Left hindlimb (tissue), 1 donor: ENCODE measurements around the gene C8A.

ENCODE experiments used
- DNase-seq: peaks from one replicate; pipeline ENCODE4 v3.0.0-alpha.2; 2018

The C8A gene

DNA sequence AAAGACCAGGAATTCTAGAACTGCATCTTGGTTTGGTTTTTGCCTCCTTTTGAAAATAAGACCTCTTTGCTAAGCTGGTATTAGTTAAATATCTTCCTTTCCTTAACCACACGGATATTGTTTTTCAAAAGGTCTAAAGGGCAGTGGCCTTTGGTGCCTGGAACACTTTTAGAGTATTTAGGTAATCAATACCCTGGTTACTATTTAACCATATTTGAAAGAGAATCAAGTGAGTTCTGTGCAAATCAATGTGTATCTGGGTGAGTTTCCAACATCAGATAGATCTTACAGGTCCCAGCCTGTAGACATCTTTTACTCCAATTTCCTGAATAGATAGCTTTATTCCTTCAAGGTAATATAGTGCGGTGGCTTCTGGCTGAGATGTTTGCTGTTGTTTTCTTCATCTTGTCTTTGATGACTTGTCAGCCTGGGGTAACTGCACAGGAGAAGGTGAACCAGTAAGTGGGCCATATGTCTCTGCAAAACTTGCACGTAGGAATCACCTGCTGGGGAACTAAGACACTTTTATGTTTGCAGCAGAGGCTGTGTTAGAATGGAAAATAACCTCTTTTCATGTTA is at the start of gene C8A:
C8A (plus strand) TSS at position 277 of the 579 bp plus-strand sequence; CDS start at position 382, 105 bp downstream.
- no peak for DNase-seq

DNA sequence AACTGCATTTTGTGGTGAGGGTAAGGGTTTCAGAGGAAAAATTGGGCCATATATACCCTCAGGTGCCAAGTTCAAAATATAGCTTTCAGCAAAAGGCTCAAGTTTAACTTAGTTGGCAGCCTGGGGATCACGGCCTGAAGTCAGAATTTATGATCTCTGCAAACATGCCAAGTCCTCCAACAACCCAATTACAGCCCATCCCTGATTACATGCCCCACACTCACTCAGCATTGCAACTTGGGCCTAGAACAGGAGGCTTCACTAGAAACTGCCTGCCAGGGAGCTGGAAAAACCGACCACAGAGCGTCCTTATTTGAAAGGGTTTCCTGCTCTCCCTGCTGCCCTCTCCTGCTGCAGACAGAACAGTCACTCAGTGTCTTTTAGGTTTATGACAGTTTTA is 47.8 kb upstream of the C8A start:
- DNase-seq = peak; percentile 70

DNA sequence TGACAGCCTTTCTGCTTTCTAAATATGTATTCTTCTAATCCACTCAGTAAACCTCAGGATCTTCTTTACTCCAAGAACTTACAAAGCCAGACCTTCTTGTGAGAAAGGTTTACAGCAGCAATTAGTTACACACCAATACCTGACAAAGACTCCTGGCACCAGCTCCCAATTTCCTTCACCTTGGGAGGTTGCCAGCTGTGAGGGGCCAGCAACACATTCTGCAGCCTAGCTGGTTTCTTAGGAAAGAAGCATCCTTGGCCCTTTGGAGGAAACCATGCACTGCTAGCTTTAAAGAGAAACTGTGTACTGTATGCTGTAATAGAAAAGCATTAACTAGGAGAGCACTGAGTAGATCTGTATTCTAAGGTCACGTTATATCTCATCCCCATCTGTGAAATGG is 46.2 kb upstream of the C8A start:
- no peak for DNase-seq

GRCh38 chr1:56811331-56811730 is 43.3 kb upstream of the C8A start:
- DNase-seq = no peak

DNA sequence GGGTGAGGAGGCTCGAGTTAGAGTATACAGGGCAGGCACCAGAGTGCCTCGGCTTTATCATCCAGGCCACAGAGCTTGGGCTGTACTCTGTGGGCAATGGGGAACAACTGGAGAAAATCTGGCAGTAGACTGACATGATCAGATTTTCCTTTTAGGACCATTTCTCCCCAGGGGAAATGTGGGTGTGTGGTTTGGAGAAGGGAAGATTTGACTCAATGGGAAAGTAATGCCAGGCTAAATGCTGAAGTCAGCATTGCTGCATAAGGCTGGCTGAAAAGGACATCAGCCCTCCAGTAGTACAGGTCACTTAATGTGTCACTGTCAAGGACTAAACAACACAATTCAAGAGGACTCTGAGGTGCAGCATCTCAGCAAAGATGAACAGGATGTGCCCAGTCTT is 40.4 kb upstream of the C8A start:
- no peak for DNase-seq

DNA sequence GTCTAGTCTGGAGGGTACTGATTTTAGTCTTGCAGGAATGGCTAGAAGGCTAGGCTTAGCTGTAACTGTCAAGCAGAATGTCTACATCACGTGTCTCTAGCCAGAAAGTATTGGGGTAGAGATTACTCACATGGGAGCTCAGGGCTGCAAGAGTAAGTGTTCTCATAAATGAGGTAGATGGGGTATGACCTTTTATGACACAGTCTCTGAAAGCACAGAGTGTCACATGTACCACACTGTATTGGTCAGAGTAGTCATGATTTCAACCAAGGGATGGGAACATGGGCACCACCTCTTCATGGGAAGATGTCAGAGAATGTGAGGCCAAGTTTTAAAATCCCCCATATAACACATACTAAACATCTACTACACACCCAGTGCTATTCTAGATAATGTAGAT is 38.3 kb upstream of the C8A start:
- DNase-seq = no peak

DNA sequence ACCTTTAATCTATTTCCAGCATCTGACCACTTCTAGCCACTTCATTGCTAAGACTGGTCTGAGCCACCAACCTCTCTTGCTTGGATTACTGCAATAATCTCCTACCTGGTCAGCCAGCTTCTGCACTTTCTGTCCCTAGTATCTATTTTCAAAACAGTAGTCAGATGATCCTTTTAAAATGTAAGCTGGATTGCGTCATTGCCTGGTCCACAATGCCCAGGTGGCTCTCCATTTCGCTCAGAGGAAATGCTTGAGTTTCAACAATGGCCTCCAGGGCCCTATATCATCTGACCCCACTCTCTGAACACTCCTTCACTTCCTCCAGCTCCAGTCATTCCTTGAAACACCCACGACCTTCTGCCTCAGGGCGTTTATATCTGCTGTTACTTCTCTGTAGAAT is 37.7 kb upstream of the C8A start:
- no peak for DNase-seq

- DNase-seq = no peak
Observed at GRCh38 chr1:56817716-56818463, 36.7 kb upstream of the C8A start.

DNA sequence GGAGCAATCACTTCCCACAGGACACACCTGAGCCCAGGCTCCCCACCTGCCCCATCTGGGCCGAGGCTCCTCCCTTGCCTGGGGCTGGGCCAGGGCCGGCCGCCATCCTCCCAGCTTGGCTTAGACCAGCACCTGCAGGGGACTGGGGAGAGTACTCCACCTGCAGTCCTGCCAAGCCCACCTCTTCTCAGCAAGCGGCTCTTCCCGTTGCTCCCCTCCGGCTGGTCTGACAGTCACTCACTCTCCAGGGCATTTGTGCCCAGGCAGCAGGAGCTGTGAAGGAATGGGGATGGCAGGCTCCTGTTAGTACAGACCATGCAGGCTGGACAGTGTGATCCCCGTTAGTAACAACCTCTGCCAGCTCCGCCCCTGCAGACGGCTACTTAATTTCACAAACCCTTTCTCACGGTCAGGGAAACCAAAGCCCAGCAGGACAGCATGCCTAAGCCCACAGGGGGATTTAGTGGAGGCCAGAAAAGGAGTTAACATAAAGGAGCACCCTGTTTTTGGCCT is 35.2 kb upstream of the C8A start, which contains the start of gene FYB2:
FYB2 (minus strand) TSS at position 18 of the 513 bp plus-strand sequence. CDS start 114 bp downstream, outside the sequence.
- no peak for DNase-seq

DNA sequence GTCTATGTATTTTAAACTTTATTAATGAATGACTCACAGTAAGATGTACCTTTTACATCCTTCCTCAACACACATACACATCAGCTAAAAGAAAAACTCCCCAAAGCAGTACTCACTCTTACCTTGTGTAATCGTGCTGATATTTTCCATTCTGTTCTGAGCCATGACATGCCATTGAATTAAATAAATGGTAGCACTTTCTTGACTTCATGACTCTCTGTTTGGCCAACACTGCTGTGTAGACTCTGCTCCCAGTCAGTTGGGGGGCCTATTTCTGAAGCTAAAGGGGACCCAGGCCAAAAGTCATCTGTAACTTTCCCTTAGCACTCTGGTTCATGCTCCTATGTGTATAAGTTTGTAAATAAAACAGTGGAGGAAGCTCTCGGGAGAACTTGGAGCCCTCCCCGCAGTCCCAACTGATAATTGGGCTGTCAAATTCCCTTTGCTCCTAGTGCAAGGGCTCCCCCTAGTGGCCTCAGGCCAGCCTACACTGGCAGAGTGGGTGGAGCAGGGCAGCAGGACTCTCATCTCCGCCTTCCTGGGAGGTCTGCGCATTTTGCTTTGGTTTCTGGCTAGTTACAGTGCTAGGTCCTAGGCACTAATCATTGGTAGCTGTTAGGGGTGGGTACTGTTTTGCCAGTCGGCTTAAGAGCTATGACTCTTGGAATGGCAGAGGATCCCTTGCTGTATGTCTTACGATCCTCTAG is 33.7 kb upstream of the C8A start:
- peak; percentile 68 for DNase-seq

- DNase-seq = no peak
Observed at GRCh38 chr1:56821462-56821797, 33.2 kb upstream of the C8A start.

- DNase-seq = no peak
Observed at GRCh38 chr1:56824271-56824670, 30.3 kb upstream of the C8A start.

GRCh38 chr1:56824938-56825337 is 29.7 kb upstream of the C8A start:
- DNase-seq = no peak

GRCh38 chr1:56825436-56825835 is 29.2 kb upstream of the C8A start:
- DNase-seq = no peak

GRCh38 chr1:56827711-56828110 is 26.9 kb upstream of the C8A start:
- DNase-seq = no peak

DNA sequence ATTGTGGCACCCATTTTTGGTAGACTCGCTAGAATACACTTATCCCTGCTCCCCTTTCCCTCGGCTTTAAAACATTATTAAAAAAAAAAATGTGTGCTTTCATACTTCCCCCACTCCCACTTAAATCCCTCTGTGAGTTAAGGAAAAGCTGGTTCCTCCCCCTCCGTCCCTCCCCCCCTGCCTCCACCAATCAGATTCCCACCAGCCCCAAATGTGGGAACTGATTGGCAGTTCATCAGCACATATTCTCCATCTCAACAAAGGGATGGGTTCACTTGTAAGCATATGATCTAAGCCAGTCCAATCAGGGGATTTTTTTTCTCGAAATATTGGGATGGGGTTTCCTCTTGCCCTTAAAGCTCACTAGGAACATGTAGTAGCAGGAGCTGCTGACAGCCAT is 24.5 kb upstream of the C8A start:
- no peak for DNase-seq

DNA sequence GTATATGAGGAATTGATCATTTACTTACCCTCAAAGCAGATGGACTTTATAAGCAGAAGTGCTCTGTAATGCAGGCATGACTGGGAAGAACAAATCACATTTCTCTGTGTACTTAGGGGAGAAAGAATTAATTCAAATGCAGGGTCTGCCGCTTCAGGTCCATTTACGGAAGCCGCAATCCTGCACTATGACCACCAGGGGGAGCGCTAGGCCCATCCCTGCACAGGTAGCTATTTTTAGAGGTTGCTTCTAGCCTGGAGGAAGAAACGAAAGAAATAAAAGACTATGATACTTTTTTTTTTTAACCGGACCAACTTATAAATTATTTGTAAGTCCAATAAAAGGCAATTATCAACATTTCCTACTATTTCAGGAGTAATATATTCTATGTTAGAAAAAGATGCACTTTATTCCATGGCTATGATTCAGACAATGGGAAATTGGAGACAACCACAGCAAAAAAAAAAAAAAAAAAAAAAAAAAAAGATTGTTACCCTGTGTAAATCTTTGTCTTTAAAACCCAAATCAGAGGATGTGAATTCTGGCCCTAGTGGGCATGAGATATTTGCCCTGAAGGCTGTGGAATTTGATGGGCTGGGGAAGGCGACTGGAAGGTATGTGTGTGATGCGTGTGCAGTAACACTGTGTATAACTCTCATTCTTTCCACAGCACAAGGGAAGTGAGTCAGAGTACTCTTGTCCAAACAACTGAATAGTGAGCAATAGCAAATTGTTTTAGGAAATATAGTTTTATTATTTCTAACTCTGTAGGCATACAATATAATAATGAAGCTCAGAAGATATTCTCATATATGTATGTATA is 22.5 kb upstream of the C8A start:
- peak; percentile 73 for DNase-seq

DNA sequence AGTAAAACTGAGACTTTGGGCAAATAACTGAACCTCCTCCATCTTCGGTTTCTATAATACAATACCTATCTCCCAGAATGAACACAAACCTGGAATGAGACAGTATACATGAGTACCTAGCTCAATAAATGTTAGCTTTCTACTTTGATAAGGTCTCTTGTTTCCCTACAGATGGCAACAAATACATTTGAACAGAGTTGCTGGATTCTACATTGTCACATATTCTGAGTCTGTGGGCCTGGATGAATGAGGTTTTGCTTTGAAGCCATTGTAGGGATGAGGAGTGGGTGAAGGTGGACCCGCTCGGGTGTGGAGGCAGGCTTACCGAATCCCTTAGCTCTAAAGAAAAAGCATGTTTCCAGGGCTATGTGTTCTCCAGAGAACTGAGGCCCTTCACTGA is 21.5 kb upstream of the C8A start:
- no peak for DNase-seq

DNA sequence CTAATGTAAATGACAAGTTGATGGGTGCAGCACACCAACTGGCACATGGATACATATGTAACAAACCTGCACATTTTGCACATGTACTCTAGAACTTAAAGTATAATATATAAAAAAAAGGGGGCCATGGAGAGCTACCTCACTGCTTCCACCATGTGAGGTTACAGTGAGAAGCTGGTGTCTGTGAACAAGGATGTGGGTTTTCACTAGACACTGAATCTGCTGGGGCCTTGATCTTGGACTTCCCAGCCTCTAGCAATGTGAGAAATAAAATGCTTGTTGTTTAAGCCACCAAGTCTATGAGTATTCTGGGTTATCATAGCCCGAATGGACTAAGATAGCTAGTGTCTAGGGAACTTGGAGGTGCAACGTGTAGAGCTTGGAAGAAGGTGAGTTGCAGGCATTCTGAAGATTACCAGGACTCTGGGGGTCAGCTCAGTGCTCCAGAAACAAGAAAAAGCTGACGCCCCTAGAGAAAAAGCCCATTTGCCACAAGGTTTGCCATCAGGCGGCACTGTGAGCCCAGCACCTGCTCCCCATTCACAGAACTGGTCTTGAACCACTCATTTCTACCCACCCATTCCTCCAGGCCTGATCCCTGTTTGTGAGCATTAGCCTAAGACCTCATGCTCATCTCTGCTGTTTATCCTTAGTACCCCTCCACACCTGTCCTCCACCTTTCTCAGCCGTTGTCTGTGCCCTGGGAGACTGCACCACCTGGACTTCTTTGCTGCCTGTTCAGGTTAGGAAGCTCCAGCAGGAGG is 20.3 kb upstream of the C8A start:
- DNase-seq = no peak

GRCh38 chr1:56835657-56836056 is 18.9 kb upstream of the C8A start:
- DNase-seq = no peak

- no peak for DNase-seq
Observed at GRCh38 chr1:56836359-56836758, 18.2 kb upstream of the C8A start.

GRCh38 chr1:56837244-56837939 is 17.2 kb upstream of the C8A start:
- no peak for DNase-seq
